ENCODE data around the gene DHRS3. TPM values are rescaled to one million over a fixed set of nuclear protein-coding genes. Genes with fewer than 3 reads are reported as not detected.
"Not testable (repeated sequence)": the region's sequence is repeated elsewhere in the genome, so short reads cannot be mapped to it uniquely, and the experiment has no call there.

Gene DHRS3
- total RNA-seq, 1 donor from 2014 or later: 214 TPM

- no peak for TF ChIP-seq CTCF (IDR thresholded peaks at IDR 0.05; ENCODE audit: unreplicated experiment)
- DNase-seq (ENCODE audit: low spot score, unreplicated experiment): no peak
- Mint-ChIP-seq H3K9me3 (ENCODE audit: low read depth) (peaks cover 17% of the 10 kb centered on the region), H3K27me3 (no peaks in the 10 kb centered on the region), H3K4me3 (ENCODE audit: low read depth) (no peak overlapping the region), H3K4me1 (ENCODE audit: low read depth) (no peaks in the 10 kb centered on the region), H3K36me3 (ENCODE audit: insufficient read depth) (peaks cover 45% of the 10 kb centered on the region), H3K27ac (peak overlapping the region; percentile 41)
Measured at GRCh38 chr1:12565094-12565965, 52.7 kb downstream of the DHRS3 start.

- H3K4me3 Mint-ChIP-seq (ENCODE audit: low read depth); DNase-seq (ENCODE audit: low spot score, unreplicated experiment); H3K27ac Mint-ChIP-seq; H3K27me3 Mint-ChIP-seq; H3K4me1 Mint-ChIP-seq (ENCODE audit: low read depth): not testable (repeated sequence)
- Mint-ChIP-seq H3K9me3 (ENCODE audit: low read depth) (peaks cover 17% of the 10 kb centered on the region), H3K36me3 (ENCODE audit: insufficient read depth) (peaks cover 40% of the 10 kb centered on the region)
Measured at GRCh38 chr1:12564251-12564650, 53.8 kb downstream of the DHRS3 start.

GRCh38 chr1:12562955-12563576, 54.9 kb downstream of the DHRS3 start:
- Mint-ChIP-seq H3K27ac (no peak overlapping the region), H3K27me3 (no peaks in the 10 kb centered on the region)

GRCh38 chr1:12561121-12561520, 56.9 kb downstream of the DHRS3 start:
- H3K27ac Mint-ChIP-seq: no peak overlapping the region
- no peak for TF ChIP-seq CTCF (IDR thresholded peaks at IDR 0.05; ENCODE audit: unreplicated experiment)
- H3K36me3 Mint-ChIP-seq (ENCODE audit: insufficient read depth): peaks cover 23% of the 10 kb centered on the region
- peaks cover 3% of the 10 kb centered on the region for H3K4me1 Mint-ChIP-seq (ENCODE audit: low read depth)
- H3K4me3 Mint-ChIP-seq (ENCODE audit: low read depth): no peak overlapping the region
- H3K9me3 Mint-ChIP-seq (ENCODE audit: low read depth): peaks cover 17% of the 10 kb centered on the region
- no peak for DNase-seq (ENCODE audit: low spot score, unreplicated experiment)
- no peaks in the 10 kb centered on the region for H3K27me3 Mint-ChIP-seq

More at GRCh38 chr1:12562955-12563576, 54.9 kb downstream of the DHRS3 start:
- no peaks in the 10 kb centered on the region for H3K4me1 Mint-ChIP-seq (ENCODE audit: low read depth)
- peaks cover 17% of the 10 kb centered on the region for H3K9me3 Mint-ChIP-seq (ENCODE audit: low read depth)
- no peak for TF ChIP-seq CTCF (IDR thresholded peaks at IDR 0.05; ENCODE audit: unreplicated experiment)
- H3K36me3 Mint-ChIP-seq (ENCODE audit: insufficient read depth): peaks cover 37% of the 10 kb centered on the region
- no peak for DNase-seq (ENCODE audit: low spot score, unreplicated experiment)
- no peak overlapping the region for H3K4me3 Mint-ChIP-seq (ENCODE audit: low read depth)

GRCh38 chr1:12556957-12557935, 60.8 kb downstream of the DHRS3 start:
- TF ChIP-seq CTCF (IDR thresholded peaks at IDR 0.05; ENCODE audit: unreplicated experiment): no peak
- DNase-seq (ENCODE audit: low spot score, unreplicated experiment): no peak
- peaks cover under 1% of the 10 kb centered on the region for H3K9me3 Mint-ChIP-seq (ENCODE audit: low read depth)
- peaks cover 9% of the 10 kb centered on the region for H3K4me1 Mint-ChIP-seq (ENCODE audit: low read depth)
- peaks cover 5% of the 10 kb centered on the region for H3K27me3 Mint-ChIP-seq
- no peak overlapping the region for H3K27ac Mint-ChIP-seq
- H3K36me3 Mint-ChIP-seq (ENCODE audit: insufficient read depth): peaks cover 1% of the 10 kb centered on the region
- H3K4me3 Mint-ChIP-seq (ENCODE audit: low read depth): no peak overlapping the region

All from progenitor cell of endocrine pancreas (in vitro differentiated cells).